Suprapubic skin (tissue), 4 donors: ENCODE measurements around the gene DOCK11.

Source experiments
- POLR2A ChIP-seq, 2 donors: fragments of 450-650 bp; IDR thresholded peaks; one replicate each; pipeline ENCODE4 v1.6.1; 2017; ENCODE audit warnings: antibody characterized with exemption in 2 of 2, mild to moderate bottlenecking in 2 of 2, moderate library complexity in 2 of 2
- POLR2AphosphoS5 ChIP-seq, 3 donors: sonication (generic); formaldehyde crosslinking; IDR thresholded peaks; one replicate each; pipeline ENCODE4 v1.6.1; 2017; ENCODE audit warnings: antibody characterized with exemption in 3 of 3
- TF ChIP-seq, protein P1 (sequence below), 2 donors: fragments of 200-600 bp in 1 of 2; fragments of 450-650 bp in 1 of 2; sonication (generic) in 1 of 2; IDR thresholded peaks; one replicate each; pipeline ENCODE4 v1.5.1; 2016 to 2019; ENCODE audit warnings: antibody characterized with exemption in 2 of 2, mild to moderate bottlenecking in 1 of 2, moderate library complexity in 1 of 2

DNA sequence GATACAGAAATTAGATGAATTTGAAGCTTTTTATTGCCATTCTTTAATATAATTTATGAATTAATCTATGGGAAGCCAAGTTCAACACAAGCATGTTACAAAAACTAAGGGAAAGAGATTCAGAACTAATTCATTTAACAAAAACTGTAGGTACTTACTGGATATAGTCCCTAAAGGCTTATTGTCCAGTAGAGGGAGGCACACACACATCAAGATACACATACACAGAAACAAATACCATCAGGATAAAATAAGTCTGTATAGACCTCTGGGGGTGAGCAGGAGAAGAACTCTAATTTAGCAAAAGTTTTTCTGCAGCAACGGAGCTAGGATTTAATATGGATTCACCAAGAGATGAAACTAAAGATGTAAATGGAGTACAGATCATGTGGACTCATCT is 148.8 kb downstream of the DOCK11 start:
- TF ChIP-seq, protein P1, sequence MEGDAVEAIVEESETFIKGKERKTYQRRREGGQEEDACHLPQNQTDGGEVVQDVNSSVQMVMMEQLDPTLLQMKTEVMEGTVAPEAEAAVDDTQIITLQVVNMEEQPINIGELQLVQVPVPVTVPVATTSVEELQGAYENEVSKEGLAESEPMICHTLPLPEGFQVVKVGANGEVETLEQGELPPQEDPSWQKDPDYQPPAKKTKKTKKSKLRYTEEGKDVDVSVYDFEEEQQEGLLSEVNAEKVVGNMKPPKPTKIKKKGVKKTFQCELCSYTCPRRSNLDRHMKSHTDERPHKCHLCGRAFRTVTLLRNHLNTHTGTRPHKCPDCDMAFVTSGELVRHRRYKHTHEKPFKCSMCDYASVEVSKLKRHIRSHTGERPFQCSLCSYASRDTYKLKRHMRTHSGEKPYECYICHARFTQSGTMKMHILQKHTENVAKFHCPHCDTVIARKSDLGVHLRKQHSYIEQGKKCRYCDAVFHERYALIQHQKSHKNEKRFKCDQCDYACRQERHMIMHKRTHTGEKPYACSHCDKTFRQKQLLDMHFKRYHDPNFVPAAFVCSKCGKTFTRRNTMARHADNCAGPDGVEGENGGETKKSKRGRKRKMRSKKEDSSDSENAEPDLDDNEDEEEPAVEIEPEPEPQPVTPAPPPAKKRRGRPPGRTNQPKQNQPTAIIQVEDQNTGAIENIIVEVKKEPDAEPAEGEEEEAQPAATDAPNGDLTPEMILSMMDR (IDR thresholded peaks at IDR 0.05), result peak in 1 of 2 donors; percentile 15
- TF ChIP-seq POLR2AphosphoS5 (IDR thresholded peaks at IDR 0.05) (no peak), POLR2A (IDR thresholded peaks at IDR 0.05) (no peak)
